HUES64 (cell line): ENCODE results near the gene LRRC4C.
"Not testable (repeated sequence)": the region's sequence is repeated elsewhere in the genome, so short reads cannot be mapped to it uniquely, and the experiment has no call there.

ENCODE experiments used
- H3K27ac ChIP-seq: 2 replicates; pipeline ENCODE4 v1.7.0; 2013; ENCODE audit warnings: low read depth, low read length, inconsistent platforms
- H3K27me3 ChIP-seq: 2 replicates; pipeline ENCODE4 v1.6.1; 2013; ENCODE audit warnings: mild to moderate bottlenecking, low read length; ENCODE audit not compliant: insufficient read depth
- H3K36me3 ChIP-seq: 2 replicates; pipeline ENCODE4 v1.6.1; 2013; ENCODE audit warnings: mild to moderate bottlenecking, low read length; ENCODE audit not compliant: insufficient read depth
- H3K4me1 ChIP-seq: 2 replicates; pipeline ENCODE4 v1.6.1; 2013; ENCODE audit warnings: mild to moderate bottlenecking, low read length, moderate library complexity; ENCODE audit not compliant: insufficient read depth
- H3K4me3 ChIP-seq: 2 replicates; pipeline ENCODE4 v1.5.1; 2013; ENCODE audit warnings: mild to moderate bottlenecking, low read length, moderate library complexity
- H3K9ac ChIP-seq: 2 replicates; pipeline ENCODE4 v1.6.1; 2013; ENCODE audit warnings: mild to moderate bottlenecking, low read depth, low read length
- H3K9me3 ChIP-seq: 2 replicates; pipeline ENCODE4 v1.6.1; 2013; ENCODE audit warnings: low read depth, low read length; ENCODE audit not compliant: insufficient read depth
- WGBS: fragments of 150-250, 120-280 bp; methylation state at CpG from one replicate; pipeline ENCODE4 v1.1.7; 2013; ENCODE audit warnings: missing lambda C conversion rate; 5-methylcytosine and 5-hydroxymethylcytosine counted together

Gene LRRC4C

DNA sequence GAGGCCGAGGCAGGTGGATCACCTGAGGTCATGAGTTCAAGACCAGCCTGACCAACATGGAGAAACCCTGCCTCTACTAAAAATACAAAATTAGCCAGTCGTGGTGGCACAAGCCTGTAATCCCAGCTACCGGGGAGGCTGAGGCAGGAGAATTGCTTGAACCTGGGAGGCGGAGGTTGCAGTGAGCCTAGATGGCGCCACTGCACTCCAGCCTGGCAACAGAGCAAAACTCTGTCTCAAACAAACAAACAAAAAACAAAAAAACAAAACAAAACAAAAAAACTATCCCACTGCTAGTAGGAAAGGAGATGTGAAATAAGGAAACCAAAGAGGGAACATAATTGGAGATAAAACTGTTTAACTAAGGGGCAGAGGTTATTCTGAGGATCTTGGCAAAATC lies 1291.6 kb downstream of the LRRC4C start:
- H3K27ac ChIP-seq, H3K4me3 ChIP-seq, H3K9me3 ChIP-seq, H3K9ac ChIP-seq, H3K36me3 ChIP-seq, H3K27me3 ChIP-seq: not testable (repeated sequence)
- 90% methylated on average over 5 of the region's 5 CpGs for WGBS
- H3K4me1 ChIP-seq: peaks cover 22% of the 10 kb centered on the region

- H3K4me3 ChIP-seq: no peak overlapping the region
- H3K9me3 ChIP-seq: peaks cover 2% of the 10 kb centered on the region; the same call in 1 of the 2 replicates
- WGBS: 95% methylated on average over 4 of the region's 4 CpGs
- H3K27ac ChIP-seq: no peak overlapping the region
- H3K27me3 ChIP-seq: no peaks in the 10 kb centered on the region
- H3K4me1 ChIP-seq: peaks cover 22% of the 10 kb centered on the region
- H3K9ac ChIP-seq: no peak overlapping the region
- no peaks in the 10 kb centered on the region for H3K36me3 ChIP-seq
Observed at GRCh38 chr11:40166892-40167291, 1292.6 kb downstream of the LRRC4C start.

DNA sequence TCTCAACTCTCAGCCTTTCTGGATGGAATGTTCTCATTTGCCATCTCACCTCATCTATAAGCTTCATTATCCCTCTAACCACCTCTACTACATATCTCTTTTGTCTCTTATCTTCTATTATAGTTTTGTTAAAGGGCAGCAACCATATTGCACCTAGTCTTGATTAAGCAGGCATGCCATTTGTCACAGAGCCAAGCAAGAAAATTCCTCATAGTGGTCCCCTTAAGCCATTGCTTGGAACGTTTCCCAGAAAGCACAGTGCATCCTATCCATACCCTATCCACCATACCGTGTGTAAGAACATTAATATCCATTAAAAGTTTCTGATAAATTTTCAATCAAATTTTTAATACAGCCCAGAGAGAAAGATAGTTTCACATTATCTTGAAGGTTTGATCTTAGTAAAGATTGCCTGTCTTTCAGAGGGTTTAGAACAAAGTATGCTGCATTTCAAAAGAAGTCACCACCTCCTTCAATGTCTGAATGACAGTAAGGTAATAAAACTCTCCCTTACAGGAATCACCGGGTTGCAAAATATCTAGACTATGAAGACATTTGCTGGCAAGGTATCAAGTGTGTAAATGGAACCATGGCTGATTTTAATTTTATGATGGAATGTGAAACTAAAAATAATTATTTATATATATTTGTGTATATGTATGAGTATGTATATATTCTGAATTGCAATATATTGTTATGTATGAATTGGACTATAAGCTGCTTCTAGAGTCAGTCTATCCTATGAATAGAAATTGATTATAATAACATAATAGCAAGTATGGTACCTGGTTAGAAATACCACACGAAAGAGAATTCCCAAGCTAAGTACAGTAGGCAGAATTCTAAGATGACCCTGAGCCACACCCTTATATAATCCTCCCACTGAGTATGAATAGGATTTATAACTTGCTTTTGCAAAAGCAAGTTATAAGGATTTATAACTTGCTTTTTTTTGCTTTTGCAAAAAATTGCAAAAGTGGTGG lies 1296.3 kb downstream of the LRRC4C start:
- no peaks in the 10 kb centered on the region for H3K36me3 ChIP-seq
- H3K4me1 ChIP-seq: peaks cover 2% of the 10 kb centered on the region; the same call in 1 of the 2 replicates
- WGBS: 82% methylated on average over 3 of the region's 4 CpGs
- H3K9me3 ChIP-seq: peaks cover 2% of the 10 kb centered on the region; the same call in 1 of the 2 replicates
- H3K27ac ChIP-seq: no peak overlapping the region
- H3K27me3 ChIP-seq: no peaks in the 10 kb centered on the region
- H3K4me3 ChIP-seq: no peak overlapping the region
- no peak overlapping the region for H3K9ac ChIP-seq

- Histone ChIP-seq H3K36me3 (no peaks in the 10 kb centered on the region), H3K27me3 (no peaks in the 10 kb centered on the region), H3K9ac (no peak overlapping the region), H3K4me1 (no peaks in the 10 kb centered on the region), H3K9me3 (peaks cover 2% of the 10 kb centered on the region; the same call in 1 of the 2 replicates), H3K27ac (no peak overlapping the region), H3K4me3 (no peak overlapping the region)
- 92% methylated on average over 5 of the region's 5 CpGs for WGBS
Observed at GRCh38 chr11:40161854-40162410, 1297.5 kb downstream of the LRRC4C start.

DNA sequence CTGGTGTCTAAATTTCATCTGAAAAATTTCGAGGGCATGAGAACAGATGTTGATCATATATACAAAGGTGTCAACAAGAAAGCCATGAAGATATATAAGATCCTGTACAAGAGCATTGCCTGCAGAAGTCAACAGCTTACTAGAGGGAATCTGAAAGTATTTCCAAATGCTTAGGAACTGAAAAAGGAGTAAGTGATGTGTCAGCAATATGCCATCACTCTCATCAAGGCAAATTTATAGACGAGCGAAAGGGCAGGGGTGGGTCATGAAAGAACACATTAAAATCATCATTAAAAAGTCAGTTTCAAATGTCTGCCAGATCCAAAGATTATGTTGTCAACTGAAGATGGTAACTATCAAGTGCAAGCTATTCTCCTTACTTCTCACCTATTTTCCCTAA lies 1299.0 kb downstream of the LRRC4C start:
- no peaks in the 10 kb centered on the region for H3K27me3 ChIP-seq
- H3K9ac ChIP-seq: no peak overlapping the region
- no peaks in the 10 kb centered on the region for H3K36me3 ChIP-seq
- H3K27ac ChIP-seq: no peak overlapping the region
- H3K9me3 ChIP-seq: 0 out of 2 replicates have a peak, but pooled peaks cover 4% of the 10 kb centered on the region
- H3K4me1 ChIP-seq: no peaks in the 10 kb centered on the region
- no peak overlapping the region for H3K4me3 ChIP-seq
- WGBS: 85% methylated on average over 3 of the region's 3 CpGs

DNA sequence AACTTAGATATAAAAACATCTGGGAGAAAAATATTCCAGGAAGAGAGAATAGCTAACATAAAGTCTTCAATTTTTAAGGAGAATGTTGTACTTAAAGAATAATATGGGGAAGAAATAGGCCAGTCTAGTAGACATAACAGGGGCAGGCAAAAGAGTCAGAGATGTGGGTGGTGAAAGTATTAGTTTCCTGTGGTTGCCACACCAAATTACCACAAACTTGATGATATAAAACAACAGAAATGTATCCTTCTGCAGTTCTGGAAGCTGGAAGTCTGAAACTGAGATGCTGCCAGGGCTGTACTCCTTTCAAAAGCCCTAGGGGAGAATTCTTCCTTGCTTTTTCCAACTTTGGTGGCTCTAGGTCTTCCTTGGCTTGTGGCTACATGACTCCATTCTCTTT lies 1309.7 kb downstream of the LRRC4C start:
- no peak overlapping the region for H3K27ac ChIP-seq
- H3K27me3 ChIP-seq: no peaks in the 10 kb centered on the region
- no peak overlapping the region for H3K9ac ChIP-seq
- peaks cover 3% of the 10 kb centered on the region; the same call in 1 of the 2 replicates for H3K9me3 ChIP-seq
- H3K36me3 ChIP-seq: no peaks in the 10 kb centered on the region
- no peak overlapping the region for H3K4me3 ChIP-seq
- no peaks in the 10 kb centered on the region for H3K4me1 ChIP-seq

DNA sequence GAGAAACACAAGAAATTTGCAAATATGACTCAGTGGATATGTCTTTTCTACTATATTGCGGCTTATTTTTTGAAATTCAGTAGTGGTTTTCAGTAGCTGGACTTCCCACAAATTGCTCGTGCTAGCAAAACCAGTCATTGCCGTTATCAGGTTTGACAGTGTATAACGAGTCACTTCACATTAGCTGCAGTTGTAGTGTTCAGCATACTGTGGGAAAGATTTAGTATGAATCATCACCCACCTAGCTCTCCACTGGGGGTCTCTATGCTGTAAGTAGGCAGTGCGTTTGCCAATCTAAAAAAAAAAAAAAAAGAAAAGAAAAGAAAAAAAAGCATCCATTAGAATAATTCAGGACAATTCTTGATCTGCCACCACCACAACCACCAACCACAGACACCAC lies 1318.9 kb downstream of the LRRC4C start:
- Histone ChIP-seq H3K36me3 (no peaks in the 10 kb centered on the region), H3K27me3 (no peaks in the 10 kb centered on the region), H3K9ac (no peak overlapping the region), H3K9me3 (no peaks in the 10 kb centered on the region), H3K4me3 (no peak overlapping the region), H3K27ac (no peak overlapping the region), H3K4me1 (peaks cover 4% of the 10 kb centered on the region; the same call in 1 of the 2 replicates)
- 84% methylated on average over 4 of the region's 5 CpGs for WGBS

- Histone ChIP-seq H3K4me3 (no peak overlapping the region), H3K36me3 (no peaks in the 10 kb centered on the region), H3K9me3 (no peaks in the 10 kb centered on the region), H3K9ac (no peak overlapping the region), H3K27ac (no peak overlapping the region), H3K27me3 (no peaks in the 10 kb centered on the region), H3K4me1 (peaks cover 4% of the 10 kb centered on the region; the same call in 1 of the 2 replicates)
- 86% methylated on average over 2 of the region's 2 CpGs for WGBS
Observed at GRCh38 chr11:40139536-40139935, 1319.9 kb downstream of the LRRC4C start.

DNA sequence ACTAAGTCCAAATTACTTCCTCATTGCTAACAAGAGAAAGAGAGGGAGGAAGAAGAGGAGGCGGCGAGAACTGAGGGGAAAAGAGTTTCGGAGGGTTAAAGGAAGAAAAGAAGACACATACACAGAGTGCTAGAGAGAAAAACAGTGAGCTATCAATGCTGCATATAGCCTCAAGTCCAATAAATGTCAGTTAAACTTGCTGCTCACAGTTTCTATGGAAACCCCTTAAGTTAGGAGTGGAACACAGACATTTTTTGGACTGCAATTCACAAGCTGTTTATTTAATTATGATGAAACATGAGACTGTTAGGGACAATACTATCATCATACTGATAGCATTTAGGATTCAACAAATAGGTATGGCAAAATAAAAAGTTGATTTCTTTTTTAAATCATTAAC lies 1320.4 kb downstream of the LRRC4C start:
- no peaks in the 10 kb centered on the region for H3K9me3 ChIP-seq
- H3K4me1 ChIP-seq: peaks cover 4% of the 10 kb centered on the region; the same call in 1 of the 2 replicates
- WGBS: 93% methylated on average over 3 of the region's 3 CpGs
- no peak overlapping the region for H3K27ac ChIP-seq
- no peak overlapping the region for H3K4me3 ChIP-seq
- H3K36me3 ChIP-seq: no peaks in the 10 kb centered on the region
- H3K9ac ChIP-seq: no peak overlapping the region
- H3K27me3 ChIP-seq: no peaks in the 10 kb centered on the region

GRCh38 chr11:40134820-40135570 lies 1324.5 kb downstream of the LRRC4C start:
- H3K9me3 ChIP-seq: no peaks in the 10 kb centered on the region
- 91% methylated on average over 1 of the region's 1 CpG for WGBS

GRCh38 chr11:40133498-40133897 lies 1326.0 kb downstream of the LRRC4C start:
- no peak overlapping the region for H3K27ac ChIP-seq
- H3K4me1 ChIP-seq: no peaks in the 10 kb centered on the region
- 98% methylated on average over 2 of the region's 3 CpGs for WGBS
- H3K36me3 ChIP-seq: no peaks in the 10 kb centered on the region
- no peaks in the 10 kb centered on the region for H3K27me3 ChIP-seq
- no peaks in the 10 kb centered on the region for H3K9me3 ChIP-seq
- no peak overlapping the region for H3K4me3 ChIP-seq
- no peak overlapping the region for H3K9ac ChIP-seq

More at GRCh38 chr11:40134820-40135570, 1324.5 kb downstream of the LRRC4C start:
- Histone ChIP-seq H3K27ac (no peak overlapping the region), H3K27me3 (no peaks in the 10 kb centered on the region), H3K36me3 (no peaks in the 10 kb centered on the region), H3K4me1 (no peaks in the 10 kb centered on the region), H3K9ac (no peak overlapping the region), H3K4me3 (no peak overlapping the region)
